HepG2 (cell line): ENCODE results near the gene ANKRD52. TPM values are rescaled to one million over a fixed set of nuclear protein-coding genes. Genes with fewer than 3 reads are reported as not detected.

Source experiments
- ARNTL ChIP-seq: sonication (generic); formaldehyde crosslinking; IDR thresholded peaks from 2 replicates; pipeline ENCODE4 v1.4.0; 2020; ENCODE audit warnings: mild to moderate bottlenecking, missing genetic modification reagents
- ATF7 ChIP-seq, 2 experiments: fragments of 450-650 bp in 1 of 2; sonication (generic) in 1 of 2; formaldehyde crosslinking in 1 of 2; IDR thresholded peaks; 2 replicates each; pipeline versions ENCODE4 v1.4.0 to v1.6.1; 2016 to 2020; ENCODE audit warnings: antibody characterized with exemption in 1 of 2, mild to moderate bottlenecking in 1 of 2, missing genetic modification reagents in 1 of 2
- ATRX ChIP-seq: sonication (generic); formaldehyde crosslinking; IDR thresholded peaks from 2 replicates; pipeline ENCODE4 v1.4.0; 2020; ENCODE audit warnings: missing genetic modification reagents, borderline replicate concordance
- CBX5 ChIP-seq: sonication (generic); formaldehyde crosslinking; IDR thresholded peaks from 2 replicates; pipeline ENCODE4 v1.4.0; 2020; ENCODE audit warnings: missing genetic modification reagents, borderline replicate concordance
- CEBPB ChIP-seq: IDR thresholded peaks from 2 replicates; pipeline ENCODE4 v1.6.1; 2011; ENCODE audit warnings: low read depth, low read length, improper control_type of control experiment, borderline replicate concordance
- DNMT1 ChIP-seq: sonication (generic); formaldehyde crosslinking; IDR thresholded peaks from 2 replicates; pipeline ENCODE4 v1.5.1; 2020; ENCODE audit warnings: mild to moderate bottlenecking, missing genetic modification reagents
- HNRNPL ChIP-seq: fragments of 200-400 bp; formaldehyde crosslinking; IDR thresholded peaks from 2 replicates; pipeline ENCODE4 v1.6.1; 2017; ENCODE audit warnings: mild to moderate bottlenecking, low read depth, low read length
- HOXA9 ChIP-seq: sonication (generic); formaldehyde crosslinking; IDR thresholded peaks from 2 replicates; pipeline ENCODE4 v1.8.1; 2022; ENCODE audit warnings: missing genetic modification reagents, mild to moderate bottlenecking, moderate library complexity, borderline replicate concordance
- MEF2D ChIP-seq: sonication (generic); formaldehyde crosslinking; IDR thresholded peaks from 2 replicates; pipeline ENCODE4 v1.5.1; 2020; ENCODE audit warnings: mild to moderate bottlenecking, missing genetic modification reagents
- MTF2 ChIP-seq: sonication (generic); formaldehyde crosslinking; IDR thresholded peaks from 2 replicates; pipeline ENCODE4 v1.5.0; 2020; ENCODE audit warnings: missing genetic modification reagents, borderline replicate concordance
- NR2F1 ChIP-seq, 2 experiments: fragments of 450-650 bp in 1 of 2; formaldehyde crosslinking in 1 of 2; IDR thresholded peaks; 2 replicates each; pipeline versions ENCODE4 v1.5.0 to v1.6.1; 2016 to 2020; ENCODE audit warnings: mild to moderate bottlenecking in 1 of 2, missing compliant biosample characterization in 1 of 2, missing genetic modification reagents in 1 of 2, moderate library complexity in 1 of 2
- PATZ1 ChIP-seq: sonication (generic); formaldehyde crosslinking; IDR thresholded peaks from 2 replicates; pipeline ENCODE4 v1.4.0; 2020; ENCODE audit warnings: missing genetic modification reagents
- RXRB ChIP-seq: IDR thresholded peaks from 2 replicates; pipeline ENCODE4 v1.6.1; 2016; ENCODE audit warnings: borderline replicate concordance, missing genetic modification reagents, missing compliant biosample characterization
- SIN3A ChIP-seq: IDR thresholded peaks from 2 replicates; pipeline ENCODE4 v1.6.1; 2011; ENCODE audit warnings: low read depth, mild to moderate bottlenecking, control low read depth, low read length, borderline replicate concordance
- STAG1 ChIP-seq: sonication (generic); formaldehyde crosslinking; IDR thresholded peaks from 2 replicates; pipeline ENCODE4 v1.4.0; 2020; ENCODE audit warnings: missing genetic modification reagents
- TAF1 ChIP-seq: sonication (generic); formaldehyde crosslinking; IDR thresholded peaks from 2 replicates; pipeline ENCODE4 v1.4.0; 2020; ENCODE audit warnings: missing genetic modification reagents
- TCF7 ChIP-seq: sonication (generic); IDR thresholded peaks from 2 replicates; pipeline ENCODE4 v1.6.1; 2016; ENCODE audit warnings: antibody characterized with exemption, low read depth
- ZBTB38 ChIP-seq: sonication (generic); formaldehyde crosslinking; IDR thresholded peaks from 2 replicates; pipeline ENCODE4 v1.5.1; 2020; ENCODE audit warnings: mild to moderate bottlenecking, missing genetic modification reagents
- ZC3H13 ChIP-seq: sonication (generic); formaldehyde crosslinking; IDR thresholded peaks from 2 replicates; pipeline ENCODE4 v1.8.1; 2023; ENCODE audit warnings: mild to moderate bottlenecking, missing genetic modification reagents, moderate library complexity
- ZGPAT ChIP-seq: IDR thresholded peaks from 2 replicates; pipeline ENCODE4 v1.6.1; 2016; ENCODE audit warnings: mild to moderate bottlenecking
- ZNF230 ChIP-seq: sonication (generic); formaldehyde crosslinking; IDR thresholded peaks from 2 replicates; pipeline ENCODE4 v1.4.0; 2020; ENCODE audit warnings: mild to moderate bottlenecking, missing genetic modification reagents
- ZNF572 ChIP-seq: sonication (generic); formaldehyde crosslinking; IDR thresholded peaks from 2 replicates; pipeline ENCODE4 v1.5.1; 2020; ENCODE audit warnings: mild to moderate bottlenecking, missing genetic modification reagents
- ZNF775 ChIP-seq: sonication (generic); formaldehyde crosslinking; IDR thresholded peaks from 2 replicates; pipeline ENCODE4 v1.4.0; 2020; ENCODE audit warnings: missing genetic modification reagents, mild to moderate bottlenecking, moderate library complexity, borderline replicate concordance
- ZNF792 ChIP-seq: IDR thresholded peaks from 2 replicates; pipeline ENCODE4 v1.6.1; 2016
- ZSCAN12 ChIP-seq: sonication (generic); formaldehyde crosslinking; IDR thresholded peaks from 2 replicates; pipeline ENCODE4 v1.9.0; 2021; ENCODE audit warnings: mild to moderate bottlenecking, missing genetic modification reagents
- ZSCAN22 ChIP-seq: sonication (generic); formaldehyde crosslinking; IDR thresholded peaks from 2 replicates; pipeline ENCODE4 v1.4.0; 2020; ENCODE audit warnings: mild to moderate bottlenecking, missing genetic modification reagents
- polyA plus RNA-seq, 8 experiments: library from polyadenylated mRNA; depleted of rRNA in 3 of 8; stranded (reverse) in 7 of 8; unstranded in 1 of 8; fragments of >200 nt; fragmentation: Illumina TruSeq in 4 of 8; extraction: Trizol in 4 of 8; gene quantifications; 2 replicates each; pipeline versions ENCODE4 v1.2.1 to v1.2.3, GENCODE V29; 2011 to 2016; ENCODE audit warnings: low read depth in 4 of 8, missing spikeins in 1 of 8, mixed read lengths in 1 of 8; ENCODE audit not compliant: insufficient read depth in 1 of 8
- total RNA-seq, 5 experiments: library from RNA; depleted of rRNA; stranded (reverse); fragments of >200 nt; fragmentation: Illumina TruSeq; extraction: Trizol; gene quantifications; 2 replicates each; pipeline ENCODE4 v1.2.3, GENCODE V29; 2016; ENCODE audit warnings: low read depth in 1 of 5
- TF ChIP-seq, protein P1 (sequence below): sonication (generic); formaldehyde crosslinking; IDR thresholded peaks from 2 replicates; pipeline ENCODE4 v1.5.1; 2020; ENCODE audit warnings: mild to moderate bottlenecking, missing genetic modification reagents, moderate library complexity

ANKRD52 gene
- total and polyA plus RNA-seq, 2 of the 13 experiments (the other 11 are each of a cell fraction or from before 2014, with no cell fraction given) = 7.8 to 9.2 TPM

- TF ChIP-seq ZNF572 (no peak), STAG1 (CRISPR knock-in tag) (no peak), TAF1 (no peak), ZSCAN22 (CRISPR knock-in tag) (no peak), NR2F1 (CRISPR knock-in tag; IDR thresholded peaks at IDR 0.05) (no peak), TCF7 (no peak), ZGPAT (peak; percentile 76), ZNF230 (CRISPR knock-in tag) (no peak), HNRNPL (no peak), ARNTL (0 out of 2 replicates have a peak, but pooled peaks have one; percentile 46), RXRB (peak; percentile 54; the same call in 1 of the 2 replicates), ZNF775 (CRISPR knock-in tag) (0 out of 2 replicates have a peak, but pooled peaks have one; percentile 25), PATZ1 (no peak; the same call in 1 of the 2 replicates), ZC3H13 (CRISPR knock-in tag) (peak; percentile 43; the same call in 1 of the 2 replicates), ZSCAN12 (CRISPR knock-in tag) (no peak), MTF2 (CRISPR knock-in tag) (no peak), HOXA9 (CRISPR knock-in tag) (no peak), ZBTB38 (no peak), SIN3A (peak; percentile 72), ATF7 (IDR thresholded peaks at IDR 0.05) (no peak), ATF7 (CRISPR knock-in tag; IDR thresholded peaks at IDR 0.05) (no peak), DNMT1 (CRISPR knock-in tag) (0 out of 2 replicates have a peak, but pooled peaks have one; percentile 39), MEF2D (CRISPR knock-in tag) (peak; percentile 86), ATRX (CRISPR knock-in tag) (no peak), ZNF792 (CRISPR knock-in tag) (no peak), CEBPB (no peak), CBX5 (CRISPR knock-in tag) (no peak)
- TF ChIP-seq, protein P1, sequence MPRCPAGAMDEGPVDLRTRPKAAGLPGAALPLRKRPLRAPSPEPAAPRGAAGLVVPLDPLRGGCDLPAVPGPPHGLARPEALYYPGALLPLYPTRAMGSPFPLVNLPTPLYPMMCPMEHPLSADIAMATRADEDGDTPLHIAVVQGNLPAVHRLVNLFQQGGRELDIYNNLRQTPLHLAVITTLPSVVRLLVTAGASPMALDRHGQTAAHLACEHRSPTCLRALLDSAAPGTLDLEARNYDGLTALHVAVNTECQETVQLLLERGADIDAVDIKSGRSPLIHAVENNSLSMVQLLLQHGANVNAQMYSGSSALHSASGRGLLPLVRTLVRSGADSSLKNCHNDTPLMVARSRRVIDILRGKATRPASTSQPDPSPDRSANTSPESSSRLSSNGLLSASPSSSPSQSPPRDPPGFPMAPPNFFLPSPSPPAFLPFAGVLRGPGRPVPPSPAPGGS = peak; percentile 9; the same call in 1 of the 2 replicates
These were observed 68.1 kb downstream of the ANKRD52 start (continued) for GRCh38 chr12:56189918-56190694.
